ENCODE measurements around the gene CLCN7.

CLCN7 gene

GRCh38 chr16:1501630-1502029 lies 26.8 kb upstream of the CLCN7 start:
- DNase-seq: no peak

- DNase-seq: no peak
These were observed 25.8 kb upstream of the CLCN7 start for GRCh38 chr16:1500465-1501150.

GRCh38 chr16:1499756-1500464 lies 25.1 kb upstream of the CLCN7 start:
- DNase-seq: no peak

- no peak for DNase-seq
These were observed 24.3 kb upstream of the CLCN7 start for GRCh38 chr16:1498899-1499676.

GRCh38 chr16:1497014-1497598 lies 22.3 kb upstream of the CLCN7 start:
- DNase-seq: no peak

GRCh38 chr16:1496464-1496863 lies 21.6 kb upstream of the CLCN7 start:
- DNase-seq: no peak

- DNase-seq: no peak
These were observed 21.0 kb upstream of the CLCN7 start for GRCh38 chr16:1495889-1496262.

GRCh38 chr16:1495211-1495888 lies 20.5 kb upstream of the CLCN7 start:
- no peak for DNase-seq

- no peak for DNase-seq
These were observed 19.9 kb upstream of the CLCN7 start for GRCh38 chr16:1494711-1495110.

GRCh38 chr16:1494129-1494640 lies 19.4 kb upstream of the CLCN7 start:
- DNase-seq: no peak

- DNase-seq: no peak
These were observed 18.9 kb upstream of the CLCN7 start for GRCh38 chr16:1493746-1494094.

GRCh38 chr16:1492923-1493745 lies 18.3 kb upstream of the CLCN7 start, which contains the start of gene TELO2:
Gene TELO2, plus strand, starts transcription at chr16:1493360. Its CDS starts 922 bp downstream, at chr16:1494282.
- DNase-seq: peak; percentile 24

- DNase-seq: no peak
These were observed 17.5 kb upstream of the CLCN7 start for GRCh38 chr16:1492082-1492922.

GRCh38 chr16:1491327-1491726 lies 16.5 kb upstream of the CLCN7 start:
- DNase-seq: no peak

GRCh38 chr16:1489077-1489476 lies 14.2 kb upstream of the CLCN7 start:
- DNase-seq: no peak

- DNase-seq: no peak
These were observed 13.8 kb upstream of the CLCN7 start, which contains the start of gene PTX4 for GRCh38 chr16:1488619-1489018. Gene PTX4, minus strand, starts transcription at chr16:1488944. Its CDS starts 35 bp downstream, at chr16:1488909.

- DNase-seq: no peak
These were observed 13.3 kb upstream of the CLCN7 start for GRCh38 chr16:1488054-1488601.

GRCh38 chr16:1487395-1488053 lies 12.7 kb upstream of the CLCN7 start:
- DNase-seq: no peak

GRCh38 chr16:1486551-1487390 lies 11.9 kb upstream of the CLCN7 start:
- no peak for DNase-seq

Measured in NCI-H187 treated with DMSO at 0.1 percent for 48 hours (cell line).